ENCODE measurements around the gene TMEM129.
"Not testable (repeated sequence)": the region's sequence is repeated elsewhere in the genome, so short reads cannot be mapped to it uniquely, and the experiment has no call there.

Gene TMEM129

GRCh38 chr4:1675802-1676137, 45.4 kb downstream of the TMEM129 start:
- H3K9me3 ChIP-seq (ENCODE audit: control insufficient read depth, insufficient read depth, low read length) = no peaks in the 10 kb centered on the region
- H3K27me3 ChIP-seq (ENCODE audit: control insufficient read depth, insufficient read depth, low read length) = no peaks in the 10 kb centered on the region
- H3K36me3 ChIP-seq (ENCODE audit: control insufficient read depth, insufficient read depth, low read length) = no peaks in the 10 kb centered on the region
- no peak overlapping the region for H3K9ac ChIP-seq (ENCODE audit: low read depth, low read length)
- H3K4me1 ChIP-seq (ENCODE audit: control insufficient read depth, insufficient read depth, low read length) = no peaks in the 10 kb centered on the region
- no peak overlapping the region for H3K4me3 ChIP-seq (ENCODE audit: low read depth, low read length)

GRCh38 chr4:1675136-1675801, 45.9 kb downstream of the TMEM129 start:
- H3K9me3 ChIP-seq (ENCODE audit: control insufficient read depth, insufficient read depth, low read length) = no peaks in the 10 kb centered on the region
- H3K4me3 ChIP-seq (ENCODE audit: low read depth, low read length) = no peak overlapping the region
- no peaks in the 10 kb centered on the region for H3K36me3 ChIP-seq (ENCODE audit: control insufficient read depth, insufficient read depth, low read length)
- no peaks in the 10 kb centered on the region for H3K4me1 ChIP-seq (ENCODE audit: control insufficient read depth, insufficient read depth, low read length)
- no peak overlapping the region for H3K9ac ChIP-seq (ENCODE audit: low read depth, low read length)
- H3K27me3 ChIP-seq (ENCODE audit: control insufficient read depth, insufficient read depth, low read length) = no peaks in the 10 kb centered on the region

- Histone ChIP-seq H3K36me3 (ENCODE audit: control insufficient read depth, insufficient read depth, low read length) (no peaks in the 10 kb centered on the region), H3K9ac (ENCODE audit: low read depth, low read length) (no peak overlapping the region)
Measured at GRCh38 chr4:1674682-1675081, 46.4 kb downstream of the TMEM129 start.

GRCh38 chr4:1673671-1674070, 47.5 kb downstream of the TMEM129 start:
- Histone ChIP-seq H3K36me3 (ENCODE audit: control insufficient read depth, insufficient read depth, low read length) (no peaks in the 10 kb centered on the region), H3K4me1 (ENCODE audit: control insufficient read depth, insufficient read depth, low read length) (no peaks in the 10 kb centered on the region), H3K4me3 (ENCODE audit: low read depth, low read length) (no peak overlapping the region), H3K9ac (ENCODE audit: low read depth, low read length) (no peak overlapping the region), H3K27me3 (ENCODE audit: control insufficient read depth, insufficient read depth, low read length) (no peaks in the 10 kb centered on the region), H3K9me3 (ENCODE audit: control insufficient read depth, insufficient read depth, low read length) (no peaks in the 10 kb centered on the region)

More at GRCh38 chr4:1674682-1675081, 46.4 kb downstream of the TMEM129 start:
- Histone ChIP-seq H3K27me3 (ENCODE audit: control insufficient read depth, insufficient read depth, low read length) (no peaks in the 10 kb centered on the region), H3K4me3 (ENCODE audit: low read depth, low read length) (no peak overlapping the region), H3K4me1 (ENCODE audit: control insufficient read depth, insufficient read depth, low read length) (no peaks in the 10 kb centered on the region), H3K9me3 (ENCODE audit: control insufficient read depth, insufficient read depth, low read length) (no peaks in the 10 kb centered on the region)

GRCh38 chr4:1671011-1671410, 50.1 kb downstream of the TMEM129 start:
- H3K9ac ChIP-seq (ENCODE audit: low read depth, low read length); H3K36me3 ChIP-seq (ENCODE audit: control insufficient read depth, insufficient read depth, low read length); H3K4me3 ChIP-seq (ENCODE audit: low read depth, low read length); H3K9me3 ChIP-seq (ENCODE audit: control insufficient read depth, insufficient read depth, low read length); H3K4me1 ChIP-seq (ENCODE audit: control insufficient read depth, insufficient read depth, low read length); H3K27me3 ChIP-seq (ENCODE audit: control insufficient read depth, insufficient read depth, low read length): not testable (repeated sequence)

GRCh38 chr4:1670279-1670678, 50.8 kb downstream of the TMEM129 start:
- H3K4me1 ChIP-seq (ENCODE audit: control insufficient read depth, insufficient read depth, low read length) = no peaks in the 10 kb centered on the region
- no peaks in the 10 kb centered on the region for H3K9me3 ChIP-seq (ENCODE audit: control insufficient read depth, insufficient read depth, low read length)
- no peaks in the 10 kb centered on the region for H3K36me3 ChIP-seq (ENCODE audit: control insufficient read depth, insufficient read depth, low read length)
- no peaks in the 10 kb centered on the region for H3K27me3 ChIP-seq (ENCODE audit: control insufficient read depth, insufficient read depth, low read length)
- H3K9ac ChIP-seq (ENCODE audit: low read depth, low read length) = no peak overlapping the region
- no peak overlapping the region for H3K4me3 ChIP-seq (ENCODE audit: low read depth, low read length)

GRCh38 chr4:1669850-1670249, 51.3 kb downstream of the TMEM129 start:
- Histone ChIP-seq H3K9me3 (ENCODE audit: control insufficient read depth, insufficient read depth, low read length) (no peaks in the 10 kb centered on the region), H3K27me3 (ENCODE audit: control insufficient read depth, insufficient read depth, low read length) (no peaks in the 10 kb centered on the region), H3K4me3 (ENCODE audit: low read depth, low read length) (no peak overlapping the region), H3K9ac (ENCODE audit: low read depth, low read length) (no peak overlapping the region), H3K4me1 (ENCODE audit: control insufficient read depth, insufficient read depth, low read length) (no peaks in the 10 kb centered on the region), H3K36me3 (ENCODE audit: control insufficient read depth, insufficient read depth, low read length) (no peaks in the 10 kb centered on the region)

GRCh38 chr4:1669270-1669669, 51.9 kb downstream of the TMEM129 start:
- Histone ChIP-seq H3K27me3 (ENCODE audit: control insufficient read depth, insufficient read depth, low read length) (no peaks in the 10 kb centered on the region), H3K36me3 (ENCODE audit: control insufficient read depth, insufficient read depth, low read length) (no peaks in the 10 kb centered on the region), H3K4me3 (ENCODE audit: low read depth, low read length) (no peak overlapping the region), H3K4me1 (ENCODE audit: control insufficient read depth, insufficient read depth, low read length) (no peaks in the 10 kb centered on the region), H3K9me3 (ENCODE audit: control insufficient read depth, insufficient read depth, low read length) (no peaks in the 10 kb centered on the region), H3K9ac (ENCODE audit: low read depth, low read length) (no peak overlapping the region)

- no peaks in the 10 kb centered on the region for H3K4me1 ChIP-seq (ENCODE audit: control insufficient read depth, insufficient read depth, low read length)
- no peaks in the 10 kb centered on the region for H3K36me3 ChIP-seq (ENCODE audit: control insufficient read depth, insufficient read depth, low read length)
- H3K4me3 ChIP-seq (ENCODE audit: low read depth, low read length) = no peak overlapping the region
- H3K9ac ChIP-seq (ENCODE audit: low read depth, low read length) = no peak overlapping the region
- H3K27me3 ChIP-seq (ENCODE audit: control insufficient read depth, insufficient read depth, low read length) = no peaks in the 10 kb centered on the region
- no peaks in the 10 kb centered on the region for H3K9me3 ChIP-seq (ENCODE audit: control insufficient read depth, insufficient read depth, low read length)
Measured at GRCh38 chr4:1668488-1668840, 52.7 kb downstream of the TMEM129 start.

GRCh38 chr4:1667273-1667672, 53.9 kb downstream of the TMEM129 start:
- H3K27me3 ChIP-seq (ENCODE audit: control insufficient read depth, insufficient read depth, low read length) = no peaks in the 10 kb centered on the region
- H3K9ac ChIP-seq (ENCODE audit: low read depth, low read length) = no peak overlapping the region
- no peaks in the 10 kb centered on the region for H3K4me1 ChIP-seq (ENCODE audit: control insufficient read depth, insufficient read depth, low read length)
- no peaks in the 10 kb centered on the region for H3K9me3 ChIP-seq (ENCODE audit: control insufficient read depth, insufficient read depth, low read length)
- H3K36me3 ChIP-seq (ENCODE audit: control insufficient read depth, insufficient read depth, low read length) = no peaks in the 10 kb centered on the region
- H3K4me3 ChIP-seq (ENCODE audit: low read depth, low read length) = no peak overlapping the region

GRCh38 chr4:1666391-1666790, 54.7 kb downstream of the TMEM129 start:
- no peaks in the 10 kb centered on the region for H3K9me3 ChIP-seq (ENCODE audit: control insufficient read depth, insufficient read depth, low read length)
- no peaks in the 10 kb centered on the region for H3K36me3 ChIP-seq (ENCODE audit: control insufficient read depth, insufficient read depth, low read length)
- no peak overlapping the region for H3K4me3 ChIP-seq (ENCODE audit: low read depth, low read length)
- H3K9ac ChIP-seq (ENCODE audit: low read depth, low read length) = no peak overlapping the region
- H3K27me3 ChIP-seq (ENCODE audit: control insufficient read depth, insufficient read depth, low read length) = no peaks in the 10 kb centered on the region
- H3K4me1 ChIP-seq (ENCODE audit: control insufficient read depth, insufficient read depth, low read length) = no peaks in the 10 kb centered on the region

Data from iPS-15b (cell line).